Measurements from ENCODE around the gene C6orf52.
"Not testable (repeated sequence)": the region's sequence is repeated elsewhere in the genome, so short reads cannot be mapped to it uniquely, and the experiment has no call there.

Gene C6orf52

DNA sequence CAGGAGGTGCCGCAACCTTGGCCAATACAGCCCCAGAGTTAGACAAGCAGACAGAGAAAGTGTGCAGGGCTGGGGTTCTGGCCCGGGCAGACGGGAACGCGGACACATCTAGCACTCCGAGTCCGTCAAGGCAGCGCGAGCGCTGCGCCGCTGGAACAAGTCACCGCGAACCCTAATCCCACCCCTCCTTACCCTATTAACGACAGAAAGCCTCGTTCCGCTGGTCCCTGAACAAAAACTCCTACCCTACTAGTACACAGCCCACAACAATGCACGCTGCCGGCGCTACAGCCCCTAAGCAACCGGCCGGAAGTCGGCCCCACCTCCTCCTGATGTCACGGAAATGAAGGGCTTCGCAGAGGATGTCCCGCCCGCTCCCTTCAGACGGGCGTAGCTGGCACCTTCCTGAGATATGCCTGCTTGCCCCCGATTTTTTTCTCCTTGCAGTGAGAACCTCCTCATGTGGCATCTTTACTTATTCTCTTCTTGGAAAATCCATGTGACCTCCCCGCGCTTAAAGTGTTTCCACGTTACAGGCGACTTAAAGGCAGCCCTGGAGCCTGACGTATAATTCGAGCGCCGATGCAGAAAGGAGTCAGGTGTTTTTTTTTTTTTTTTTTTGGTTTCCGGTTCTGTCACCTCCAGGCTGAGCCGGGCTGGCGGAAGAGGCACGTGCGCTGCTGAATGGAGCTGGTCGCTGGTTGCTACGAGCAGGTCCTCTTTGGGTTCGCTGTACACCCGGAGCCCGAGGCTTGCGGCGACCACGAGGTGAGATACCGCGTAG, at the start of gene C6orf52, which contains the start of gene PAK1IP1:
Gene C6orf52 (minus strand): TSS at position 315 of the 784 bp plus-strand sequence. CDS start 7,066 bp downstream, outside the sequence.
Gene PAK1IP1 (plus strand): TSS at position 671 of the 784 bp plus-strand sequence. CDS start 14 bp downstream, at position 685.
- peak; percentile 91 for DNase-seq

- no peak for DNase-seq
Measured at GRCh38 chr6:10743515-10743914, 49.1 kb upstream of the C6orf52 start.

GRCh38 chr6:10742251-10742650, 47.8 kb upstream of the C6orf52 start:
- no peak for DNase-seq

- not testable (repeated sequence) for DNase-seq
Measured at GRCh38 chr6:10741643-10742042, 47.2 kb upstream of the C6orf52 start.

DNA sequence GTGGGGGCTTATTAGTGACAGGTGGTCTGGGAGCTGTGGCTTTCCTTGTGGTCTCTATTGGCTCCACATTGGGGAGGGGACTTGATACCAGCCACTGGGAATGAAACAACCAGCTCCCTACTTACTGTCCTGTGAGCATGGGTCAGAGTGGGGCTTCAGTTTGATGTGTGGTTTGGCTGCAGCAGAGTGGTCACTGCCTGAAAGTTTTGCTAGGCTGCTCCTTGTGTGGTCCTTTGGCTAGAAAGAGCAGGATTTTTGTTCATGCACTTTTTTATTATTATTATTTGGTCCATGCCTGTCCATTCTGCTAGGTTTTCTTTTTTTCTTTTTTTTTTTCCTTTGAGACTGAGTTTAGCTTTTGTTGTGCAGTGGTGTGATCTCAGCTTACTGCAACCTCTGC, 45.6 kb upstream of the C6orf52 start:
- no peak for DNase-seq

GRCh38 chr6:10736731-10737130, 42.3 kb upstream of the C6orf52 start:
- DNase-seq, result no peak

DNA sequence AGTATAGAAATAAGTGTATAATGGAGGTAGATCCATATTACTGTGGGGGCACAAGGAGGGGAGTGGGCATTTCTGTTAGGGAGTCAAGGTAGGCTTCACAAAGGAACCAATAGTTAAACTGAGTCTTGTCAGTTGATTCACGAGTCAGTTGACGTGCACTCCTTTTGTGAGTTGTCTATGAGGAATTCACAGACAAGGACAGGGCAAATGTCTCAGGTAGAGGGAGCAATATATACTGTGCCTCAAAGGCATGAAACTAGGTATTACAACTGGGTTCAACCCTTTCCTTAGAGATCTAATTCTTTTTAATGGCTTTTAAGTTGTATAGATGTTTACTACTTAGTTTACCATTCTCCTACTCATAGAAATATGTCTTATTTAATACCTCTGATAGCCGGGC, 39.4 kb upstream of the C6orf52 start:
- DNase-seq, result no peak

DNA sequence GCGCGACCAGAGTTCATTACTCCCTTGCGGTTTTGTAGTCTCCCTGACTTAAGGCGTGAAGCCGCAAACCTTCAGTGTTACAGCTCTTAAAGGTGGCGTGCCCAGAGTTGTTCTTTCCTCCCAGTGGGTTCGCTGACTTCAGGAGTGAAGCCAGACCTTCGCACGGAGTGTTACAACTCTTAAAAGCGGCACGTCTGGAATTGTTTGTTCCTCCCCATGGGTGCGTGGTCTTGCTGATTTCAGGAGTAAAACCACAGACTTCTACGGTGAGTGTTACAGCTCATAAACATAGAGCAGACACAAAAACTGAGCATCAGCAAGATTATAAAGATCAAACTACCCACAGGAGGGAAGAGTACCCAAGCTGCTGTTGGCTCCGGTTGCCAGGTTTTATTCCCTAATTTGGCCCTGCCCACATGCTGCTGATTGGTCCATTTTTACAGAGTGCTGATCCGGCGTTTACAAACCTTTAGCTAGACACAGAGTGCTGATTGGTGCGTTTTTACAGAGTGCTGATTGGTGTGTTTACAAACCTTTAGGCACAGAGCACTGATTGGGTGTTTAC, 38.8 kb upstream of the C6orf52 start:
- DNase-seq, result no peak

GRCh38 chr6:10730254-10730653, 35.8 kb upstream of the C6orf52 start:
- no peak for DNase-seq

GRCh38 chr6:10725716-10726115, 31.3 kb upstream of the C6orf52 start:
- DNase-seq, result no peak

DNA sequence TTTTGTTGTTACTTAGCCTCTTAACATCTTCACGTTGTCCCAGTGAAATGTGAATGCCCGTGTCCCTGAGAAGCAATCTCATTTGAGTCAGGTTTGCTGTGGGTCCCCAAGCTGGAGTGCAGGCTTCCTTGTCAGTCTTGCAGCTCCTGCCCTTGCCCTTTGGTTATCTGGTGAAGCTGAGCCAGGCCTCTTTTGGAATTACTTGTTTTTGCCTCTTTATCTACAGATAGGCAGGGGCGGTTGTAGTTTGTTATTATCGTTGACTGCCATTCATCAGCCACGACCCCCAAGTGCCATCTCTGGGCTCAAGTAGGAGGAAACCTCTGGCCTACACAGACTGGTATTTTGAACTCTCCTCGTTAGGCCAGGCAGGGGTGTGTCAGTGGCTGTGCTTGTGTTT, 30.6 kb upstream of the C6orf52 start:
- no peak for DNase-seq

DNA sequence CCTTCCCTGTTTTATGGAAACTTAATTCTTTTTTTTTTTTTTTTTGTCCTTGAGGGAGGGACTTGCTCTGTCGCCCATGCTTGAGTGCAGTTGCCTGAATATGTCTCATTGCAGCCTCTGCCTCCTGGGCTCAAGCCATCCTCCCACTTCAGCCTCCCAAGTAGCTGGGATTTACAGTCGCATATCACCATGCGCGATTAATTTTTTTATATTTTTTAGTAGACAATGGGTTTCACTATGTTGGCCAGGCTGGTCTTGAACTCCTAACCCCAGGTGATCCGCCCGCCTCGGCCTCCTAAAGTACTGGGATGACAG, 29.1 kb upstream of the C6orf52 start:
- peak; percentile 14 for DNase-seq

DNA sequence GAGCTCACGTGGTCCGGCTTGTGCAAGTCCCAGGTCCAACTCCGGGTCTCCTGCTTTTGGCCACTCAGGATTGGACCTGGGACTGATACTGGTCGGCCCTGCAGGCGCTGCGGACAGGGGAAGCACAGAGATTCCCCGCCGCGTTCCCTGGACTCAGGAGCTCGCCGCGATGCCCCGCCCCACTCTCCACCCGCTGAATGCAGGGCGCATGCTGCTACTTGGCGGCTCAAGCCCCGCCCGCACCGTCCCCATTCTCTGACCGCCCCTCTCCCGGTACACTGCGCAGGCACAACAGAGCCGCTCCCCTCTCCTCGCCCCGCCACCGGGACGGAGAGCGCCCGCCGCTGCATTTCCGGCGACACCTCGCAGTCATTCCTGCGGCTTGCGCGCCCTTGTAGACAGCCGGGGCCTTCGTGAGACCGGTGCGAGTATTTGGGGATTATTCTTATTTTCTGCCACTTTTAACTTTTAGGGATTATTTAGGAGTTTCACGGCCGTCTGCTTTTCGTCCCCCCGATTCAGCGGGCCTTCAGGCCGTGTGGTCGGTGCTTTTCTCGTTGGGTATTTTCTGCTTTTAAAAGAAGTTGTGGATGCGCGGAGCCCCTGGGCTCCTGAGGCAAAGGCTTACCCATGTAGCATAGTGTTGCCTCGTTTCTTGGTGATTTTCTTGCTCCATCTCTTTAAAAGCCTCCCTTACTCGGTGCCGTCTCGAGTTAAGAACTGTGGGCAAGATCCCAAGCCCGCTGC, 28.6 kb upstream of the C6orf52 start, which contains the start of gene TMEM14C:
Gene TMEM14C (plus strand): TSS at position 251 of the 747 bp plus-strand sequence. CDS start 1,544 bp downstream, outside the sequence.
- peak; percentile 90 for DNase-seq

GRCh38 chr6:10722570-10722819, 28.1 kb upstream of the C6orf52 start:
- no peak for DNase-seq

DNA sequence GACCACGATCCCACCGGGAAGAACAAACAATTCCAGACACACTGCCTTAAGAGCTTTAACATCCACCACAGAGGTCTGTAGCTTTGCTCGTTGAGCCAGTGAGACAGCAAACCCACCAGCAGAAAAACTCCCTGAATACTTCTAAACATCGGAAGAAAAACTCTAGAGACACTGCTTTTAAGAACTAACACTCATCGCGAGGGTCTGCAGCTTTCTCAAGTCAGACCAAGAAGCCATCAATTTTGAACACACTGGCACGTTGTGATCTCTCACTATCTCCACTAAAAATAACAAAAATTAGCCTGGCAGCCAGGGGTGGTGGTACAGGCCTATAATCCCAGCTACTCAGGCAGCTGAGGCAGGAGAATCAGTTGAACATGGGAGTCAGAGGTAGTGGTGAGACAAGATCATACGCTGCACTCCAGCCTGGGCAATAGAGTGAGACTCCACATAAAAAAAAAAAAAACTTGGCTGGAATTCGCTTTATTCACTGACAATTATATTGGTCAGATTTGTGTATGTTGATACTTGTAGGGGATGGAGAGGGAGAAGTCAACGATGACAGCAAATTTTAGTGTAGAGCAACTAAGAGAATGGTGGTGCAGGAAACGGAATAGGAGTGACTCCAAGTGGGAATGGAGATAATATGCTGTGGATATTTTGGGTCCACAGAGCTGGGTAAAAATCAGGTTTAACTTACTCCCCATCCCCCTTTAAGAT, 27.6 kb upstream of the C6orf52 start:
- no peak for DNase-seq

DNA sequence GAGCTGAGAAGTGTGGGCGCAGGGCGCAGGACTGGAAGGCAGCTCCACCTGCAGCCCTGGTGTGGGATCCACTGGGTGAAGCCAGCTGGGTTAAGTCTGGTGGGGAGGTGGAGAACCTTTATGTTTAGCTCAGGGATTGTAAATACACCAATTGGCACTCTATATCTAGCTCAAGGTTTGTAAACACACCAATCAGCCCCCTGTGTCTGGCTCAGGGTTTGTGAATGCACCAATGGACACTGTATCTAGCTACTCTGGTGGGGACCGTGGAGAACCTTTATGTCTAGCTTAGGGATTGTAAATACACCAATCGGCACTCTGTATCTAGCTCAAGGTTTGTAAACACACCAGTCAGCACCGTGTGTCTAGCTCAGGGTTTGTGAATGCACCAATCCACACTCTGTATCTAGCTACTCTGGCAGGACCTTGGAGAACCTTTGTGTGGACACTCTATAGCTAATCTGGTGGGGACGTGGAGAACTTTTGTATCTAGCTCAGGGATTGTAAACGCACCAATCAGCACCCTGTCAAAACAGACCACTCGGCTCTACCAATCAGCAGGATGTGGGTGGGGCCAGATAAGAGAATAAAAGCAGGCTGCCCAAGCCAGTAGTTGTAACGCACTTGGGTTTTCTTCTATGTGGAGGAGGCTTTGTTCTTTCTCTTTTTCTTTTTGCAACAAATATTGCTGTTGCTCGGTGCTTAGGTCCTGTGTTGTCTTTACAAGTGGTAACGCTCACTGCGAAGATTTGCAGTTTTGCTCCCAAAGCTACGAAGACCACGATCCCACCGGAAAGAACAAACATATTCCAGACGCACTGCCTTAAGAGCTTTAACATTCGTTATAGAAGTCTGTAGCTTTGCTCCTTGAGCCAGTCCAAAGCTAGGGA, 26.8 kb upstream of the C6orf52 start:
- not testable (repeated sequence) for DNase-seq

- DNase-seq, result no peak
Measured at GRCh38 chr6:10720265-10720959, 26.0 kb upstream of the C6orf52 start.

- DNase-seq, result no peak
Measured at GRCh38 chr6:10719964-10720264, 25.5 kb upstream of the C6orf52 start.

DNA sequence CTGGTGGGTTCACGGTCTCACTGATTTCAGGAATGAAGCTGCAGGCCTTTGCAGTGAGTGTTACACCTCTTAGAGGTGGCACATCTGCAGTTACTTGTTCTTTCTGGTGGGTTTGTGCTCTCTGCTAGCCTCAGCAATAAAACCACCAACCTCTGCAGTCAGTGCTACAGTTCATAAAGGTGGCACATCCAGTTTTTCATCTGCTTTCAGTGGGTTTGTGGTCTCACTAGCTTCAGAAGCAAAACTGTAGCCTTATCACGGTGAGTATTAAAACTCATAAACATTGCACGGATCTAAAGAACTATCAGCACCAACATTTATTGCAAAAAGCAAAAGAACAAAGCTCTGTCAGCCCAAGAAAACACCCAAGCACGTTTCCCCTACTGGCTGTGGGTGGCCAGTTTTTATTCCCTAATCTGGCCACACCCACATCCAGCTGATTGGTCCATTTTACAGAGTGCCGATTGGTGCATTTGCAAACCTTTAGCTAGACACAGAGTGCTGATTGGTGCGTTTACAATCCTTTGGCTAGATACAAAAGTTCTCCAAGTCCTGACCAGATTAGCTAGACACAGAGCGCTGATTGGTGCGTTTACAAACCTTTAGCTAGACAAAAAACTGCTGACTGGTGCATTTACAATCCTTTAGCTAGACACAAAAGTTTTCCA, 25.0 kb upstream of the C6orf52 start:
- no peak for DNase-seq

DNA sequence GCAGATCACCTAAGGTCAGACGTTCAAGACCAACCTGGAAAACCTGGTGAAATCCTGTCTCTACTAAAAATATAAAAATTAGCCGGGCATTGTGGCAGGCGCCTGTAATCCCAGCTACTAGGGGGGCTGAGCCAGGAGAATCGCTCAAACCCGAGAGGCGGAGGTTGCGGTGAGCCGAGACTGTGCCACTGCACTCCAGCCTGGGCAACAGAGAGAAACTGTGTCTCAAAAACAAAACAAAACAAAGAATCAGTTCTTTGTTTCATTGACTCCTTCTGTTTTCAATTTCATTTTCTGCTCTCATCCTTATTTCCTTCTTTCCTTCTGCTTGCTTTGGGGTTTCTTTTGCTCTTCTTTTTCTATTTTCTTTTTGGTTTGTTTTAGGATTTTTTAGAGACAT, 19.5 kb upstream of the C6orf52 start:
- no peak for DNase-seq

DNA sequence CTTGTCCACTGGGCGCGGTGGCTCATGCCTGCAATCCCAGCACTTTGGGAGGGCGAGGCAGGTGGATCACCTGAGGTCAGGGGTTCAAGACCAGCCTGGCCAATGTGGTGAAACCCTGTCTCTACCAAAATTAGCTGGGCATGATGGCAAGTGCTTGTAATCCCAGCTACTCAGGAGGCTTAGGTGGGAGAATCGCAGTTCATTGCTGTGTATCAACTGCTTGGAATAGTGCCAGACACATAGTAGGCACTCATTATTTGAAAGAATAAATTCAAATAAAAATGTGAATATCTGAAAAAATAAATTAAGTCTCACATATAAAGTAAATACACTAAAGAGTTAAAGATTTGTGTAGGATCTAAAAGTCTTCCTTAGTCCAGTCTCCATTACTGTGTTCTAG, 2.2 kb upstream of the C6orf52 start:
- DNase-seq, result no peak
